ENCODE measurements around the gene RGS12. TPM values are rescaled to one million over a fixed set of nuclear protein-coding genes. Genes with fewer than 3 reads are reported as not detected.

RGS12 gene
- total RNA-seq, 1 donor from 2014 or later = 92.8 TPM

GRCh38 chr4:3276986-3277385 lies 15.8 kb upstream of the RGS12 start:
- DNase-seq (ENCODE audit: extremely low read depth, low read depth, low spot score) = no peak

GRCh38 chr4:3280466-3280865 lies 12.4 kb upstream of the RGS12 start:
- DNase-seq (ENCODE audit: extremely low read depth, low read depth, low spot score) = no peak

GRCh38 chr4:3283483-3283882 lies 9.3 kb upstream of the RGS12 start:
- DNase-seq (ENCODE audit: extremely low read depth, low read depth, low spot score) = no peak

- DNase-seq (ENCODE audit: extremely low read depth, low read depth, low spot score) = no peak
Observed at GRCh38 chr4:3283916-3284315, 8.9 kb upstream of the RGS12 start.

GRCh38 chr4:3284734-3285557 lies 7.9 kb upstream of the RGS12 start:
- DNase-seq (ENCODE audit: extremely low read depth, low read depth, low spot score) = no peak

- no peak for DNase-seq (ENCODE audit: extremely low read depth, low read depth, low spot score)
Observed at GRCh38 chr4:3285558-3286334, 7.1 kb upstream of the RGS12 start.

- DNase-seq (ENCODE audit: extremely low read depth, low read depth, low spot score) = no peak
Observed at GRCh38 chr4:3286335-3287175, 6.3 kb upstream of the RGS12 start.

GRCh38 chr4:3287271-3287971 lies 5.4 kb upstream of the RGS12 start:
- no peak for DNase-seq (ENCODE audit: extremely low read depth, low read depth, low spot score)

- no peak for DNase-seq (ENCODE audit: extremely low read depth, low read depth, low spot score)
Observed at GRCh38 chr4:3287972-3288570, 4.8 kb upstream of the RGS12 start.

- no peak for DNase-seq (ENCODE audit: extremely low read depth, low read depth, low spot score)
Observed at GRCh38 chr4:3288571-3289094, 4.2 kb upstream of the RGS12 start.

- no peak for DNase-seq (ENCODE audit: extremely low read depth, low read depth, low spot score)
Observed at GRCh38 chr4:3290476-3290875, 2.3 kb upstream of the RGS12 start.

GRCh38 chr4:3290889-3291321 lies 1.9 kb upstream of the RGS12 start:
- no peak for DNase-seq (ENCODE audit: extremely low read depth, low read depth, low spot score)

- no peak for DNase-seq (ENCODE audit: extremely low read depth, low read depth, low spot score)
Observed at GRCh38 chr4:3291411-3291968, 1.3 kb upstream of the RGS12 start.

GRCh38 chr4:3291969-3292570 lies 751 bp upstream of the RGS12 start:
- DNase-seq (ENCODE audit: extremely low read depth, low read depth, low spot score) = no peak

- no peak for DNase-seq (ENCODE audit: extremely low read depth, low read depth, low spot score)
Observed at GRCh38 chr4:3293401-3294391, 875 bp downstream of the RGS12 start.

- DNase-seq (ENCODE audit: extremely low read depth, low read depth, low spot score) = no peak
Observed at GRCh38 chr4:3294401-3295241, 1.8 kb downstream of the RGS12 start.

Measured in glomerular endothelial cell (primary cell).